Measurements from ENCODE around the gene DOCK9.
"Not testable (repeated sequence)": the region's sequence is repeated elsewhere in the genome, so short reads cannot be mapped to it uniquely, and the experiment has no call there.

The DOCK9 gene

GRCh38 chr13:98755729-98756128, 222.1 kb downstream of the DOCK9 start:
- DNase-seq, result no peak

GRCh38 chr13:98755116-98755515, 222.7 kb downstream of the DOCK9 start:
- DNase-seq, result no peak

- not testable (repeated sequence) for DNase-seq
Observed at GRCh38 chr13:98754468-98754867, 223.4 kb downstream of the DOCK9 start.

GRCh38 chr13:98752467-98753290, 225.2 kb downstream of the DOCK9 start, which contains the start of gene SLC15A1:
TSS of gene SLC15A1 (minus strand) at chr13:98752672. CDS start at chr13:98752598, 74 bp downstream.
- DNase-seq, result no peak

GRCh38 chr13:98751861-98752466, 225.9 kb downstream of the DOCK9 start:
- DNase-seq, result no peak

GRCh38 chr13:98751367-98751782, 226.5 kb downstream of the DOCK9 start:
- DNase-seq, result no peak

GRCh38 chr13:98749501-98749900, 228.4 kb downstream of the DOCK9 start:
- no peak for DNase-seq

GRCh38 chr13:98746968-98747367, 230.9 kb downstream of the DOCK9 start:
- DNase-seq, result no peak

Data from NCI-H1694 (cell line).